GM12801 (cell line): ENCODE measurements around the gene LDLRAD4.

ENCODE experiments used
- CTCF ChIP-seq: IDR thresholded peaks from one replicate; pipeline ENCODE4 v1.5.1; 2011; ENCODE audit warnings: control low read depth; ENCODE audit not compliant: insufficient read length; ENCODE audit errors: extremely low read depth

The LDLRAD4 gene

GRCh38 chr18:13513021-13513420 is 294.5 kb downstream of the LDLRAD4 start:
- TF ChIP-seq CTCF = no peak

GRCh38 chr18:13513481-13513880 is 294.9 kb downstream of the LDLRAD4 start:
- TF ChIP-seq CTCF = no peak

- no peak for TF ChIP-seq CTCF
Measured at GRCh38 chr18:13514558-13514957, 296.0 kb downstream of the LDLRAD4 start.

- no peak for TF ChIP-seq CTCF
Measured at GRCh38 chr18:13516855-13517254, 298.3 kb downstream of the LDLRAD4 start.

GRCh38 chr18:13517369-13517768 is 298.8 kb downstream of the LDLRAD4 start:
- no peak for TF ChIP-seq CTCF

GRCh38 chr18:13518382-13518781 is 299.8 kb downstream of the LDLRAD4 start:
- no peak for TF ChIP-seq CTCF

- no peak for TF ChIP-seq CTCF
Measured at GRCh38 chr18:13520306-13520705, 301.7 kb downstream of the LDLRAD4 start.

- no peak for TF ChIP-seq CTCF
Measured at GRCh38 chr18:13520741-13521140, 302.2 kb downstream of the LDLRAD4 start.
